ENCODE data around the gene CDC5L.
"Not testable (repeated sequence)": the region's sequence is repeated elsewhere in the genome, so short reads cannot be mapped to it uniquely, and the experiment has no call there.

The CDC5L gene

DNA sequence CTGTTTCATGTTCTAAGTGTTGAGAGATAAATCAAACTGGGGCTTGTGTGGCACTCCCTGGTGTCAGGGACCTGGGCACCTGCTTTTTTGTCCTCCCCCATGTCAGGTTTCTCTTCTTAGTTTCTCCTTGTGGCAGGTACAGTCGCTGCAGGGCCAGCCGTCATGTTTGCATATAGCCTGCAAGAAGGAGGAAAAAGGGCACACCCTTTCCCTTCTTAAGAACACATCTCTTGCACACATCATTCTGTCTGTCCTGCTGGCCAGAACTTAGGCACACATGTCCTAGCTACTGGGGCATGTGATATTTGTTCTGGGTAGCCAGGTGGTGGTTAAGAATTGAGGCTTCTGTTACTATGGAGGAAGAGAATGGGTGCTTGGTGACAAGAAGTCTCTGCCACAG is 27.9 kb downstream of the CDC5L start:
- no peak for DNase-seq (ENCODE audit: low read depth, low spot score)

GRCh38 chr6:44415873-44416502 is 28.5 kb downstream of the CDC5L start:
- no peak for DNase-seq (ENCODE audit: low read depth, low spot score)

DNA sequence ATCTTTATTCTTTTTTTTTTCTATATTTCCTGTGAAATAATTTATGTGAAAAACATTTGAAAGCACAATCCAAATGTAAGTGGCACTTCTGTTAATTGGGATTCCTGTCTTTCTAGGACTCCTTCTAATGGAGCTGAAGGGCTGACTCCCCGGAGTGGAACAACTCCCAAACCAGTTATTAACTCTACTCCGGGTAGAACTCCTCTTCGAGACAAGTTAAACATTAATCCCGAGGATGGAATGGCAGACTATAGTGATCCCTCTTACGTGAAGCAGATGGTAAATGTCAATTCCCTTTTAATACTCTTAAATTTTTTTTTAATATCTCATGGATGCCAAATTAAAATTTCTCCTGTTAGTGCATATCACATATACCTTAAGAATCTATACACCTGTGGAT is 35.0 kb downstream of the CDC5L start:
- no peak for DNase-seq (ENCODE audit: low read depth, low spot score)

GRCh38 chr6:44423306-44423705 is 35.8 kb downstream of the CDC5L start:
- no peak for DNase-seq (ENCODE audit: low read depth, low spot score)

DNA sequence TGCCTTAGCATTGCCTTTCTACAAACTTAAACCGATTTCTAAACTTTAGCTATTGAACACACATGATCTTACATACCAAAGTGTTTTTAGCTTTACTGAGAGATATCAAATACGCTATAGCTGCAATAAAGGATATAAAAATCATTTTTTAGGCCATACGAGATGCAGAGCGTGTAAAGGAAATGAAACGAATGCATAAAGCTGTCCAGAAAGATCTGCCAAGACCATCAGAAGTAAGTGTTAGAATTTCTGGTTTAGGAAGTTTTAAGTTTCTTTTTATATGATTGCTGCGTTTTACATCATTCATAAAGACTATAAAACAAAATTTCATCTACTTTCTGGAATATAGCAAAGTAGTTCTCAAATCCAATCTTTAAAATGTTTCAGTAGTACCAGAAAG is 38.4 kb downstream of the CDC5L start:
- no peak for DNase-seq (ENCODE audit: low read depth, low spot score)

DNA sequence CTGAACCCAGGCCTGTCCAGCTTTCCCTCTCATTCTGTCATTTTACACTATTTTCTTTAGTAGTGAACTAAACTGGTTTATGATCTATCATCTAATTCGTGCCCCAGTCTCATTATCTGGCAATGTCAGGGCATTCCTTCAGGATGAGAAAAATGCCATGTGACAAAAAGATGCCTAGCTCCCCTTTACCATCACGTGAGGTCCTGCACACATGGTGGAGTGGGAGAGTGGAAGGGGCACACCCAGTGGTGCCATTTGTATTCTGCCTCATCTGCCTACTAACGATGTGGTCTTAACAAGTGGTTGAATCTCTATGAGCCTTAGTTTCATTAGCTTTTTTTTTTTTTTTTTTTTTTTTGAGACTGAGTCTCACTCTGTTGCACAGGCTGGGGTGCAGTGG is 41.2 kb downstream of the CDC5L start:
- DNase-seq (ENCODE audit: low read depth, low spot score): no peak

- no peak for DNase-seq (ENCODE audit: low read depth, low spot score)
Observed at GRCh38 chr6:44430326-44430725, 42.8 kb downstream of the CDC5L start.

GRCh38 chr6:44431118-44431725 is 43.7 kb downstream of the CDC5L start:
- peak; percentile 50 for DNase-seq (ENCODE audit: low read depth, low spot score)

GRCh38 chr6:44432227-44432626 is 44.7 kb downstream of the CDC5L start:
- DNase-seq (ENCODE audit: low read depth, low spot score): no peak

DNA sequence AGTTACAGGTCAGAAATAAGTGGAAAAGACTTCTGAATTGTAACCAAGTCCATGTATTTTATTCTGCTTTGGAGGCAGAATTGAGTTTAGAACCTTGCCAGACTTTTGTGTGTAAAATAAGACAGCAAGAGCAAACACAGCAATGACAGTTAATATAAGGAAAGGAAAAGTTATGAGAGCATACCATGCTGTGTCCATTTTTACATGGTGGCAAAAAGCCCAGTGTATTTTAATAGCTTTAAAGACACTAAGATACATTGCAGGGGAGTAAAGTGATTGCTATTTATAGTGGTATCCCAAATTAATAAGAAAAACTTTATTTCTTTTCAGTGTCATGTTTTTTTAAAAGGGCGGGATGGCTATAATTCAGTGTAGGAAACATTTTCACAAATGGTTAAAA is 45.2 kb downstream of the CDC5L start:
- DNase-seq (ENCODE audit: low read depth, low spot score): no peak

- DNase-seq (ENCODE audit: low read depth, low spot score): no peak
Observed at GRCh38 chr6:44435500-44435899, 48.0 kb downstream of the CDC5L start.

DNA sequence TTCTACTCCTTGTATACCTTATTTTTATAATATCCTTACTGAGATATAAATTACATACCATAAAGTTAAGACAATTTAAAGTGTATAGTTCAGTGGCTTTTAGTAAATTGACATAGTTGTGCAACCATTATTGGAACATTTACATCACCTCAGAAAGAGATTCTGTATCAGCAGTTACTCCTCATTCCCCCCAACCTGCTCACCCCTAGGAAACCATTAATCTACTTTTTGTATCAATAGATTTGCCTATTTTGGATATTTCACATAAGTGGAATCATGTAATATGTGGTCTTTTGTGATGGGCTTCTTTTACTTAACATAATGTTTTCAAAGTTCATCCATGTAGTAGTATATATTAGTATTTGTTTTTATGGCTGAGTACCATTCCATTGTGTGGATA is 51.3 kb downstream of the CDC5L start:
- no peak for DNase-seq (ENCODE audit: low read depth, low spot score)

- no peak for DNase-seq (ENCODE audit: low read depth, low spot score)
Observed at GRCh38 chr6:44439270-44440045, 52.0 kb downstream of the CDC5L start.

DNA sequence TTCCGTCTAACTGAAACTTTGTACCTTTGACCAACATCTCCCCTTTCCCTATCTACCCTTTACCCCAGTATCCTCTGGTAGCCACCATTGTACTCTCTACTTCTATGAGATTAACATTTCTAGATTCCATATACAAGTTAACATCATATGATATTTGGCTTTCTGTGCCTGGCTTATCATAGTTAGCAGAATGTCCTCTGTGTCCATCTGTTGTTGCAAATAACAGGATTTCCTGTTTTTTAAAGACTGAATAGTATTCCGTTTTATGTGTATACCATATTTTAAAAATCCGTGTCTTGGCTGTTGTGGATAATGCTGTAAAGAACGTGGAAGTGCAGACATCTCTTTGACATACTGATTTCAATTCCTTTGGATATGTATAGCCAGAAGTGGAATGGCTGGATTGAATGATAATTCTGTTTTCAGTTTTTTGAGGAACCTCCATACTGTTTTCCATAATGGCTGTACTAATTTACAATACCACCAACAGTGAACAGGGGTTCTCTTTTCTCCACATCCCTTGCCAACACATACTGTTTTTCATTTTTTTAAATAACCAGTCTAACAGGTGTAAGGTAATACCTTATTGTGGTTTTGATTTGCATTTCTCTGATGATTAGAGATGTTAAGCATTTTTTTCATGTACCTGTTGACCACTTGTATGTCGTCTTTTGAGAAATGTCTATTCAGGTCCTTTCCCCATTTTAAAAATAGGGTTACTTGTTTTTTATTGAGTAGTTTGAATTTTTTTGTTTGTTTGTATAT is 53.8 kb downstream of the CDC5L start:
- no peak for DNase-seq (ENCODE audit: low read depth, low spot score)

- no peak for DNase-seq (ENCODE audit: low read depth, low spot score)
Observed at GRCh38 chr6:44442236-44442635, 54.7 kb downstream of the CDC5L start.

DNA sequence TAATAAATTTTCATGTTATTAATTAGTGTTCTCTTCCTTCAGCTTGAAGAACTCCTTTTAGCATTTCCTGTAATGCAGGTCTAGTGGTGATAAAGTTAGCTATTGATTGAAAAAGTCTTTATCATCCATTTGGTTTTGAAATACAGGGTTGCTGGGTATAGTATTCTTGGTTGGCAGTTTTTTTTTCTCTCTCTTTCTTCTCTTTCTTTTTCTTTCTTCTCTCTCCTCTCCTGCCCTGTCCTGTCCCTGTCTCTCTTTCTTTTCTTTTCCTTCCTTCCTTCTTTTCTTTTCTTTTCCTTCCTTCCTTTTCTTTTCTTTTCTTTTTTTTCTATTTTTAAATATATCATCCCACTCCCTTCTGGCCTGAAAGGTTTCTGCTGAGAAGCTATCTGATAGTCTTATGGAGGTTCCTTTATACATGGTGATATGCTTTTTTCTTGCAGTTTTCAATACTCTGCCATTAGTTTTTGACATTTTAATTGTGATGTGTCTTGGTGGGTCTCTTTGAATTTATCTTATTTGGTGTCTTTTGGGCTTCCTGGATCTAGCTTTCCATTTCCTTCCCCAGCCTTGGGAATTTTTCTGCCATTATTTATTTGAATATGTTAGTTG is 55.4 kb downstream of the CDC5L start:
- DNase-seq (ENCODE audit: low read depth, low spot score): no peak

GRCh38 chr6:44444853-44445252 is 57.3 kb downstream of the CDC5L start:
- no peak for DNase-seq (ENCODE audit: low read depth, low spot score)

DNA sequence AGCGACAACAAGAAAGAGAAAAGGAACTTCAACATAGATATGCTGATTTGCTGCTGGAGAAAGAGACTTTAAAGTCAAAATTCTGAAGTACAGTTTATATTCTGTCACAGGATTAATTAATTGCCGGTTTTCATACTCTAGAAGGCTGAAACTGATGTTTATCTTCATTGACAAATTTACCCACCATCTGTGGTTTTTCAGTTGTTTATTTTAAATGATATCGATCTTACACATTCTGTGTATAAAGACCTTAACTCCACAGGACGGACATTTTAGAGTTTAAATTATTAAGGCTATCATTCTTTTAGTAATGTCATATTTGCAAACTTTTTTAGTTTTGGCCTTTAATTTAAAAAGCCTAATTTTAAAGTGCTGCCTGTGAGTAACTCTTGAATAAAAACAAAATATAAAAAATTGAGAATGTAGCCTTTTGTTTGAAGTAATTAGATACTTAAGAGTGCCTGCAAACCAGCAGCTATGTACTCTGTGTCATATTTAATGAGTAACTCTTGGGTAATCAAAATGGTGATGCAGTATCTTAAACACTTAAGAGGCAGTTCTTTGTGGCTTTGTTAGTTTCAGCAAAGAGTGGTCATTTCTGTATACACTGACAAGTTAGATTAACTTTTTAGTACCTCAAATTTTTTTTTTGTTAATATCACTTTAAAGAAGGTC is 59.3 kb downstream of the CDC5L start:
- no peak for DNase-seq (ENCODE audit: low read depth, low spot score)

- not testable (repeated sequence) for DNase-seq (ENCODE audit: low read depth, low spot score)
Observed at GRCh38 chr6:44449181-44449580, 61.7 kb downstream of the CDC5L start.

- no peak for DNase-seq (ENCODE audit: low read depth, low spot score)
Observed at GRCh38 chr6:44451803-44452695, 64.5 kb downstream of the CDC5L start.

All from smooth muscle cell of the brain vasculature (primary cell).